HG03432 (cell line): ENCODE measurements around the gene SLC39A11.
"Not testable (repeated sequence)": the region's sequence is repeated elsewhere in the genome, so short reads cannot be mapped to it uniquely, and the experiment has no call there.

Experiments
- ATAC-seq: cut with Tn5 transposase; IDR thresholded peaks from one replicate; pipeline ENCODE4 v1.9.1; 2021; ENCODE audit warnings: mild to moderate bottlenecking, moderate library complexity; ENCODE audit not compliant: unreplicated experiment

The SLC39A11 gene

GRCh38 chr17:72846399-72846798, 246.1 kb downstream of the SLC39A11 start:
- no peak for ATAC-seq

- ATAC-seq: no peak
Measured at GRCh38 chr17:72843591-72843990, 248.9 kb downstream of the SLC39A11 start.

- no peak for ATAC-seq
Measured at GRCh38 chr17:72840019-72840418, 252.5 kb downstream of the SLC39A11 start.

DNA sequence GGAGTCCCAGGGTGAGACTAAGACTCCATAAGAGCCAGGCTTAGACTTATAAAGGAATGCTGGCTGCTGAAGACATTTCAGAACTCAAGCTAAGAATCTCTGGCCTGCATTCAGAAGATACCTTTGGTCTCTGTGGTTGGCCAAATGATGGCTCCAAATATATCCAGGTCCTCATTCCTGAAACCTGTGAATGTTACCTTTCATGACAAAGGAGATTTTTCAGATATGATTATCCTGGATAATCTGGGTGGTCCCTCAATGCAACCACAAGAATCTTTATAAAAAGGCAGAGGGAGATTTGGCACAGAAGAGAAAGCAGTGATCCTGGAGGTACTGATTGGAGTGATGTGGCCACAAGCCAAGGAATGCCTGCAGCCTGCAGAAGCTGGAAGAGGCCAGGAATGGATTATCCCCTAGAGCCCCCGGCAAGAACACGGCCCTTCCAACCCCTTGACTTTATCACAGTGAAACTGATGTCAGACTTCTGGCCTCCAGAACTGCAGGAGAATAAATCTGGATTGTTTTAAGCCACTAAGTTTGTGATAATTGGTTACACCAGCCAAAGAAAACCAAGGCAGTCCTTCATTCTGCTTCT, 253.3 kb downstream of the SLC39A11 start:
- ATAC-seq: no peak

GRCh38 chr17:72838581-72838980, 253.9 kb downstream of the SLC39A11 start:
- no peak for ATAC-seq

- ATAC-seq: no peak
Measured at GRCh38 chr17:72838068-72838467, 254.4 kb downstream of the SLC39A11 start.

GRCh38 chr17:72837335-72837734, 255.2 kb downstream of the SLC39A11 start:
- no peak for ATAC-seq

DNA sequence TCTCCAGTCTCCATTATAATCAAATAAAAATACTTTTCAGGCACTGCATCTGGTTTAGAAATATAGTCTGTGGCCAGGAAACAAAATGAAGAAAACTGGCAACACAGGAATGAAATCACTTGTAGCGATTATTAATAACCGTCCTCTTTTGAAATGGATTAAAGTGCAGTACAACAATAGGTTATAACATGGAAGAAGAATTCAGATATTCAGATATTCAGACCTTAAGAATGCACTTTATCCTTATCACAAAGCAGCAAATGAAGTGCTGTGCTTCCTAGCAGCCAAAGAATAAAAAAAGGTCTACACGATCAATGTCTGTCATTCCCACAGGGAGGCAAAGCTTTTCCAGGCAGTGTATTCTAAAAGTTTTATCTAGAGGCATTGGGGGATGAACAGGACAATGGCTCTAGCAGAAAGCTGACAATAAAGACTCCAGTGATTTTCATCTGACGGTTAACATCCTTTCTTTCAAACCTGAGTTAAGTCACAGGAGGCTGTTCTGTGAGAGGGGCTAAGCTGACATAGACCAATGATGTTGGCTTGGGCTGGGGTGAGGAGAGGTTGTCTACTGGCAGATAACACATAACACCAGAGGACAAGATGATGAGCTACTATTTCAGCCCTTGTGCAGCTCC, 259.2 kb downstream of the SLC39A11 start:
- no peak for ATAC-seq

GRCh38 chr17:72832306-72832705, 260.2 kb downstream of the SLC39A11 start:
- no peak for ATAC-seq

- no peak for ATAC-seq
Measured at GRCh38 chr17:72829883-72830282, 262.6 kb downstream of the SLC39A11 start.

GRCh38 chr17:72826602-72827001, 265.9 kb downstream of the SLC39A11 start:
- no peak for ATAC-seq

DNA sequence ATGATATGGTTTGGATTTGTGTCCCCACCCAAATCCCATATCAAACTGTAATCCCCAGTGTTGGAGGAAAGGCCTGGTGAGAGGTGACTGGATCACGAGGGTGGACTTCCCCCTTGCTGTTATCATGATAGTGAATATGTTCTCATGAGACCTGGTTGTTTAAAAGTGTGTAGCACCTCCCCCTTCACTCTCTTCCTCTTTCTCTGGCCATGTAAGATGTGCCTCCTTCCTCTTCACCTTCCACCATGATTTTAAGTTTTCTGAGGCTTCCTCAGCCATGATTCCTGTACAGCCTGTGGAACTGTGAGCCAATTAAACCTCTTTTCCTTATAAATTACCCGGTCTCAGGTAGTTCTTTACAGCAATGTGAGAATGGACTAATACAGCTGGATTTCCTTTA, 266.4 kb downstream of the SLC39A11 start:
- not testable (repeated sequence) for ATAC-seq

DNA sequence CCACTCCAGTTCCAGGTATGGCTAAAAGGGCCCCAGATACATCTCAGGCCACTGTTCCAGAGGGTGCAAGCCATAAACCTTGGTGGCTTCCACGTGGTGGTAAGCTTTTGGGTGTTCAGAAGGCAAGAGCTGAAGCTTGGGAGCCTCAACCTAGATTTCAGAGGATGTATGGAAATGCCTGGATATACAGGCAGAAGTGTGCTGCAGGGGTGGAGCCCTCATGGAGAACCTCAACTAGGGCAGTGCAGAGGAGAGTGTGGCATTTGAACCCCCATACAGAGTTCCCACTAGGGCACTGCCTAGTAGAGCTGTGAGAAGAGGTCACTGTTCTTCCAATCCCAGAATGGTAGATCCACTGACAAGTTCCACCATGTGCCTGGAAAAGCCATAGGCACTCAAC, 267.3 kb downstream of the SLC39A11 start:
- ATAC-seq: no peak

DNA sequence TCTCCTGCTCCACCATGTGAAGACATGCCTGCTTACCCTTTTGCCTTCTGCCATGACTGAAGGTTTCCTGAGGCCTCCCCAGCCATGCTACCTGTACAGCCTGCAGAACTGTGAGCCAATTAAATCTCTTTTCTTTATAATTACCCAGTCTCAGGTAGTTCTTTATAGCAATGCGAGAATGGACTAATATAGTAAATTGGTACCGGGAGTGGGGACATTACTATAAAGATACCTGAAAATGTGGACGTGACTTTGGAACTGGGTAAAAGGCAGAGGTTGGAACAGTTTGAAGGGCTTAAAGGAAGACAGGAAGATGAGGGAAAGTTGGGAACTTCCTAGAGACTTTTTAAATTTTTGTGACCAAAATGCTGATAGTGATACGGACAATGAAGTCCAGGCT, 268.2 kb downstream of the SLC39A11 start:
- not testable (repeated sequence) for ATAC-seq

- ATAC-seq: no peak
Measured at GRCh38 chr17:72822358-72823023, 270.0 kb downstream of the SLC39A11 start.

DNA sequence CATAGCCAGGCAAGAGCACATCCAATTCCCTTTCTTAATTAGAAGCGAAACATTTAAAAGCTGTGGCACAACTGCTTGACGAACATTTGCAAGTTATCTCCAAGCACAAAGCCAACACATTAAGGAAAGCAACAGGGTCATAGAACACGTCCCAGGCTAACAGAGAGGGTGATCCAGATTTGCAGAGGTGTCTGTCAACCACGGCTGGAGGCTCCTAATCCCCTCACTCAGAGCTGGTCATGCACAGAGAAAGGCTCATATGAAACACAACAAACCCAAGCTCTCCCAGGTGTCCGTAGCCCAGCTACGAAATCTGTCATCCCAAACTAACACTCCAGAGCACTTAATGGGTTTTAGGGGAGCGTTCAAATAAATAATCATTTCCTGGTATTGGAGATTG, 276.1 kb downstream of the SLC39A11 start:
- no peak for ATAC-seq

GRCh38 chr17:72813481-72813880, 279.0 kb downstream of the SLC39A11 start:
- no peak for ATAC-seq

DNA sequence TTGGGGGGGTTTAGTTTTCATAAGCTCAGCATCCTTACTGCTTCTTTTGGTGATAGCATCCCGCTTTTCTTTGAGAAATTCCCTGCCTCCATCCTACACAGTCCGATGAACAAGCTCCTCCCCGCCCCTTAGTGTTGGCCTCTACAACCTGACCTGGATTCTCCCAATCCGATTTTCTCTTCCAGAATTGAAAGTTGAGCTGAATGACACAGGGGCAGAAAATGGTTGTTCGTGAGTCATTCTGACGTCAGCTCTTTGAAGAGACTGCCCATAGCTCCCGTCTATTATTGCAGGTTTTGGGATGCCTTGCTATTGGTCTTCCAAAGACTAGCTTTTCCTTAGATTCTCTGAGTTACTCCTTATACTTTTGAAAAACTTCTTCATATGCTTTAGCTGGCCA, 279.7 kb downstream of the SLC39A11 start:
- ATAC-seq: no peak

- no peak for ATAC-seq
Measured at GRCh38 chr17:72811976-72812687, 280.4 kb downstream of the SLC39A11 start.

DNA sequence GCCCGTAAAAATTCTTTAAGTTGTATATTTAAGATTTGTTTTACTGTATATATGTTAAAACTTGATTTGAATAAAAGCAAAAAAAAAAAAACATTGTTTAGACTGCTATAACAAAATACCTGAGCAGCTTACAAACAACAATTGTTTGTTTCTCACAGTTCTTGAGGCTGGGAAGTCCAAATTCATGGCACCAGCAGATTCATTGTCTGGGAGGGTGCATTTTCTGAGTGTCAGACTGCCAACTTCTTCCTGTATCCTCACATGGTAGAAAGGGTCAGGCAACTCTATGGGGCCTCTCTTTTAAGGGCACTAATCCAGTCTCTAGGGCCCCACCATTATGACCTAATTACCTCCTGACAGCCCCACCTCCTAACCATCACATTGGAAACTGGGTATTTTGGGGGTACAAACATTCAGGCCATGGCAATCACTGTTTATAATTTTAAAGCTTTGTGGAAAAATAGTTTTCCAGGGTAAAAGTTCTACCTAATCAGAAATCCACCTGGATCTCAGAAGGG, 281.4 kb downstream of the SLC39A11 start:
- no peak for ATAC-seq

- no peak for ATAC-seq
Measured at GRCh38 chr17:72806011-72806410, 286.5 kb downstream of the SLC39A11 start.
